NOMO-1 treated with dmso at 0.1 percent for 144 hours (cell line): ENCODE results near the gene NIM1K.
A peak's percentile ranks its signal among the peaks of the same experiment; 100 is the strongest.
"Not testable (repeated sequence)": the region's sequence is repeated elsewhere in the genome, so short reads cannot be mapped to it uniquely, and the experiment has no call there.

Experiments used
- DNase-seq: peaks from one replicate; lab custom pipeline; 2025; ENCODE audit not compliant: unreplicated experiment; lab: John Stamatoyannopoulos, UW

The NIM1K gene

GRCh38 chr5:43190755-43191603, 1.0 kb upstream of the NIM1K start:
- DNase-seq = no peak

- DNase-seq = no peak
These were observed 644 bp downstream of the NIM1K start for GRCh38 chr5:43192558-43193180.

GRCh38 chr5:43193181-43193893, 1.3 kb downstream of the NIM1K start:
- DNase-seq = peak; percentile 91

GRCh38 chr5:43193894-43194265, 1.9 kb downstream of the NIM1K start:
- no peak for DNase-seq

- DNase-seq = no peak
These were observed 3.7 kb downstream of the NIM1K start for GRCh38 chr5:43195670-43196265.

GRCh38 chr5:43197535-43197934, 5.5 kb downstream of the NIM1K start:
- DNase-seq = no peak

GRCh38 chr5:43201442-43201841, 9.4 kb downstream of the NIM1K start:
- not testable (repeated sequence) for DNase-seq

- DNase-seq = no peak
These were observed 10.4 kb downstream of the NIM1K start for GRCh38 chr5:43202380-43202779.

- DNase-seq = no peak
These were observed 11.3 kb downstream of the NIM1K start for GRCh38 chr5:43203373-43203772.

GRCh38 chr5:43204958-43205357, 12.9 kb downstream of the NIM1K start:
- DNase-seq = no peak

GRCh38 chr5:43207601-43208000, 15.6 kb downstream of the NIM1K start:
- no peak for DNase-seq

- DNase-seq = no peak
These were observed 16.6 kb downstream of the NIM1K start for GRCh38 chr5:43208658-43209057.

GRCh38 chr5:43209060-43209459, 17.0 kb downstream of the NIM1K start:
- no peak for DNase-seq

GRCh38 chr5:43209833-43210232, 17.8 kb downstream of the NIM1K start:
- DNase-seq = no peak

- no peak for DNase-seq
These were observed 18.5 kb downstream of the NIM1K start for GRCh38 chr5:43210570-43210969.

- no peak for DNase-seq
These were observed 21.9 kb downstream of the NIM1K start for GRCh38 chr5:43213951-43214350.

- peak; percentile 83 for DNase-seq
These were observed 23.1 kb downstream of the NIM1K start for GRCh38 chr5:43215073-43215631.

GRCh38 chr5:43216941-43217340, 24.9 kb downstream of the NIM1K start:
- DNase-seq = no peak

GRCh38 chr5:43219120-43219519, 27.1 kb downstream of the NIM1K start:
- no peak for DNase-seq

GRCh38 chr5:43221502-43221901, 29.5 kb downstream of the NIM1K start:
- DNase-seq = no peak

GRCh38 chr5:43225649-43226245, 33.7 kb downstream of the NIM1K start:
- no peak for DNase-seq
